ENCODE data around the gene DIPK2A.

DNA sequence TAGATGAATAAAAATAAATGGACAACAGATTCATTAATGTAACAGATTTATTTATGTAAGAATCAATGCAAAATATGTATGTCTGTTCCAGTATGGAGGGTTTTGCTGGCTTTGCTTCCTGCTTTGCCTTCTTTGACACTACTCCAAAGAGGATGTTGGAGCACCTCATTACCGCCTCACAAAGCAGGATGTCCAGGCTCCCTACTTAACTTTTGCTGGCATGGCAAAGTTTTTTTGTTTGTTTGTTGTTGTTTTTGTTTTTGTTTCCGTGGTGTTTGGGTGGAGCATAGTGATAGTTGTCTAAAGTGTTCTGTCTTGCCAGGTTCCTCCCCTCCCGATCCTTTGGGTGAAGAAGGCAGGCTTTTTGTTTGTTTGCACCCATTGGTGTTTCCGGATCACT is 38.7 kb downstream of the DIPK2A start:
- TF ChIP-seq POLR2AphosphoS5 (IDR thresholded peaks at IDR 0.05; ENCODE audit: low read depth, low read length) (no peak), POLR2A (IDR thresholded peaks at IDR 0.05; ENCODE audit: low read depth, low read length) (no peak), TAF1 (IDR thresholded peaks at IDR 0.05; ENCODE audit: borderline replicate concordance, low read depth, low read length) (no peak)

Measured in GM12892 (cell line).